ENCODE data around the gene HOXC5.
A peak's percentile ranks its signal among the peaks of the same experiment; 100 is the strongest.
"Not testable (repeated sequence)": the region's sequence is repeated elsewhere in the genome, so short reads cannot be mapped to it uniquely, and the experiment has no call there.

Gene HOXC5

GRCh38 chr12:54033980-54034784 lies 1.3 kb downstream of the HOXC5 start:
- DNase-seq (ENCODE audit: low read depth) = peak; percentile 23

DNA sequence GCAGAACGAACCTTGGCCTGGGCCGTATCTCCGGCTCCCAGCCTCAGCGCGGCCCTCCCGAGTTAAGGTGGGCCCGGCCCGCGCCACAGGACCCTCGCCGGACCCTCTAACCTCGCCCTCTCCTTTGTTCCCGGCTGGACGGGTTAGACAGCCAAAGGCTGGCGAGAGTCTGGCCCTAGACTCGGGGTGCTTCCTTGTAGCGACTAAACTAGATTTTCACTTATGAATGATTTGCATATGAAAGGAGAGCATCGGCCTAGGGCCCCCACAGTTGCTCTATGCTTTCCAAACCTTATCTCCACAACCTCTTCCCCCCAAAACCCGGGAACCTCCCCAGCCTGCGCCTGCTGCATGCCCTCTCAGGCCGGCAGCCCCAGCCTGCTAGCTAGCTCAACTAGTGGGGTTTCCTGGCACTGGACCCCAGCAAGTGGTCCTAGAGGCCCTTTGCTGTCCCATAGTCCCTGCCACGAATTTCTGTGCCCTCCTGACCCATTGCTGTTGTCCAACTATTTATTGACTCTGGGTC lies 2.0 kb downstream of the HOXC5 start:
- DNase-seq (ENCODE audit: low read depth) = no peak

DNA sequence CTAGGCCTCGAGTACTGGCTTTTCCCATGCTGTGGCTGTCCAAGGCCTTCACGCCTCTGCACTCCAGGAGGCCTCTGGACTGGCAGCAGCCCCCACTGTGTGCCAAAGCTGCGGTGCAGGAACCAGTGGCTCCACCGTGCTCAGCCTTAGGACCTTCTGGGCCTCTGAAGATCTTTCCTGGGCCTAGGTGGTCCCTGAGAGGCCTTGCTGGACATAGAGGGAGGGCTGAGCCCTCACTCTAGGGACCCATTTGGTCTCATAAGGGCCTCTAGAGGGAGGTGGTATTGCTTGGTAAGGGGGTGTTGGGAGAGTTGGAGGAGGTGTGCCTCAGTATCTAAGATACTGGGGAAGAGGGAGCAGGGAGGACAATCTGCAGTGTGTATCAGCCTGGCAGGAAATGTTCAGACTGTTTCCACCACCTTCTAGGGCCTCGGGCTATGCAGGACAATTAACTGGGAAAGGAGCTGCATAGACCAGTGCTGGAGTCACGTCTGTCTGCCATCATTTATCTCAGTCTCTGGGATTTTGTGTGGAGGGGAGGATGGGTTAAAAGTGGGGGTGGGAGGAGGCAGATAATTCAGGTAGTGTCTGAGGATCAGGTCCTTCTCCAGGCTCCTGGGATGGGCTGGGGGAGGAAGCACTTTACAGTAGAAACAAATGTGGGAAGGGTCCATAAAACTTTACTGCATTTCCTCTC lies 2.9 kb downstream of the HOXC5 start:
- no peak for DNase-seq (ENCODE audit: low read depth)

DNA sequence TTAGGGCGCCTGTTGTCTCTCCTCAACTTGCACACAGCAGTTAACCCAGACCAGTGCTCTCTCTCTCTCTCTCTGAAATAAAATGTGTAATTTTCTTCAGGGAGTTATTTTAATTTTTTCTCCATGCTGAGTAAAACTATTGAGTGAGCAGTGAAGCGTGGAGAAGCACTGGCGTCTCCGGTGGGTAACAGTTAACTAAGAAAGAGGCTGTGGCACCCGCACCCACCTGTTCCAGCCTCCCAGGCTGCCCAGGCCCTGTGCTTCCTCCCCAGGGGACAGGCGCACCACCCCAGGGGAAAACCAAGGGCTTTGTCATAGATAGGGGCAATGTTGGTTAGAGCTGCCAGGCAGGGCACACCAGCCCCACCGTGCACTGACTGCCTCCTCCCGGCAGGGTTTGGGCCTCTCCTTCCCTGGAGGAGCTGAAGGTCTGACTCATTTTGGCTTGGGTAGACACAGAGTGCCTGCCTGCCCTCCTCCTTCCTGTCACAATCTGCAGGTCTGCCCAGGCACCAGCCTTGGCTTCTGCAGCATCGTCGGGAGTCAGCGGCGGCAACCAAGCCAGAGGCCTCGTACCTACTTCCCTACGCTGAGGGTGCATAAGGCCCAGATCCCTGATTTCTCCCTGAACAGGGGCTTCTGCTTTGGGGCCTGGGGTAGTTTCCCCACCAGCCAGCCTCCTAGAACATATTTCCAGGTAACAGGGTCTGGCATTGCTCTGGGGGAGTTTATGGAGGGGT lies 3.9 kb downstream of the HOXC5 start:
- DNase-seq (ENCODE audit: low read depth) = peak; percentile 27

- DNase-seq (ENCODE audit: low read depth) = no peak
These were observed 4.8 kb downstream of the HOXC5 start for GRCh38 chr12:54037360-54038283.

DNA sequence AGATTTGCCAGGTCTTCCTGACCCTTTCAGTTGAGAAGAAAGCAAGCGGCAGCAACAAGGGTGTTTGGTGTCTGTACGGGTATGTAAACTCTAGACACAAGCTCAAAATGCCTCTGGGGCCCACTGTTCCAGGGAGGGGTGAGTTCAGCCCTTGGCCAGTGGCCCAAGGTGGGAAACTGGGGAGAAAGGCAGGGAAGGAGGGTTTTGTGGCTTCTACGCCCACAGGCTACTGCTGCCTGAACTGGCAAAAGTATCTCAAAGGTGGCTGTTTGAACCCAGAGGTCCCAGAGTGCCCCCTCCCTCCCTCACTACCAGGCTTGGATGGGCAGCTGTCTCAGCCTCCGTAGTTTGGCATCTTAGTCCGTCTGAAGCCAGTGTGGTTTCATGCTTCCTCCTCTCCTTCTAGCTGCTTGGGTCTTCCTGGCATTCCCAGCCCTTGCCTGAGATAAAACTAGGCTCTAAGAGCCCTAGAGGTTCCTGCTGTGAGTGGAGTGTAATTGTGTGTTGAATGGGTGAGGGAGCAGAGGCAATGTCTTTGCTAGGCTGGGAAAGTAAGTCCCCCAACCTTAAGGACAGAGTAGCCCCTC lies 5.5 kb downstream of the HOXC5 start:
- no peak for DNase-seq (ENCODE audit: low read depth)

GRCh38 chr12:54038871-54039414 lies 6.1 kb downstream of the HOXC5 start:
- DNase-seq (ENCODE audit: low read depth) = no peak

- DNase-seq (ENCODE audit: low read depth) = no peak
These were observed 6.7 kb downstream of the HOXC5 start for GRCh38 chr12:54039417-54040147.

GRCh38 chr12:54040148-54040494 lies 7.3 kb downstream of the HOXC5 start:
- peak; percentile 33 for DNase-seq (ENCODE audit: low read depth)

GRCh38 chr12:54040648-54041047 lies 7.8 kb downstream of the HOXC5 start:
- DNase-seq (ENCODE audit: low read depth) = no peak

DNA sequence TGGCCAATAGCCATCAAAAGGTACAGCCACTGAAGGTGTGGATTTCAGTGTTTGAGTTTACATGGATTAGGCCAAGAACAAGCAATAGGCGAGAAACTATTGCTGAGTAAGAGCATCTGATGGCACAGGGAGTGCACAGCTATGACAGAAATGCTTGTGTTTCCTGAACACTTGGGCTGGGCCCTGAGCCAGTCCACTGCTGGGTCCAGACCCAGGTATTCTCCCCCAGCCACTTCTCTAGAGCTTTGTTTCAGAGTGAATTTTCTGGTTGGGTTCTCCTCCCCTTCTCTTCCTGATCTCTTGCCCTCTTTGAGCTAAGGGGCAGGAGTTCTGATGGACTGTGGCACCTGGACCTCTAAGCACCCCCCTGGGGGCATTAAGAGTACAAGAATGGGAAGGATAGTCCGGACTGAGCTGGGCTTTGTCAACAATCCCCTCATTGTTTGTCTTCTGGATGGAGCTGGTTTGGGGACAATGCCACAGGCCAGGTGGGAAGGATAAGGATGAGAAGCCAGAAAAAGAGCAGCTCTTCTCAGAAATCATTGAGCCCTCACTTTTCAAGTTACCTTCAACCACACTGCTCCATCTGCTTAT lies 8.3 kb downstream of the HOXC5 start:
- DNase-seq (ENCODE audit: low read depth) = no peak

- not testable (repeated sequence) for DNase-seq (ENCODE audit: low read depth)
These were observed 9.2 kb downstream of the HOXC5 start for GRCh38 chr12:54042033-54042432.

GRCh38 chr12:54042970-54043853 lies 10.4 kb downstream of the HOXC5 start:
- DNase-seq (ENCODE audit: low read depth) = no peak

DNA sequence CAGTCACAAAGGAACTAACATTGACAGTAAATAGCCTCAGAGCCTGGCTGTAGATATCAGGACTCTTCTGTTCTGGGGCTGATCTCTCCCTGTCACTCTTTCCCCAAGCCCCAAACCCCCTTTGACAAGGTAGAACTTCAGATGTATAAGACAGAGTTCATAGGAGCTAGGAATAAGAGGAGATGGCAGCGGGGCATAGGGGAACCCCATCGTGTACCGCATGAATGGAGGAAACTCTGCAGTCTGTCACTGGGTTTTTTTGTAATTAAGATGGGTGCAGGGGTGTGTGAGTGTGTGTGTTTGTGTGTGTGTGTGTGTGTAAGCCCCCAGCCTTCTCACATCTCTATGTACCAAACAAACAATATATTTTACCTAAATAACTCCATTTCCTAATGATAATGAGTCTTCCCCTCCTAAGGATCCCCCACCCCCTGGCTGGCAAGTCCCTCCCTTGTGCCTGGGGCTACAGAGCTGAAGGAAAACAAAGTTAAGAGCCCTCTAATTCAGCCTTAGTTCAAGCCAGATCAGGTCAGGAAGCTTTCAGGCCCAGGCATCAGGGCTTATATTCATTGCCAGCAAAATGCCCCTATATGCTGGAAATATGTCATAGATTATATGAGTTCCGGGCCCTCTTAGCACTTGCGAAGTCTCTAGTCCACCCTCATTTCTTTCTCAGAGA lies 11.7 kb downstream of the HOXC5 start:
- no peak for DNase-seq (ENCODE audit: low read depth)

GRCh38 chr12:54045401-54045800 lies 12.6 kb downstream of the HOXC5 start:
- DNase-seq (ENCODE audit: low read depth) = no peak

DNA sequence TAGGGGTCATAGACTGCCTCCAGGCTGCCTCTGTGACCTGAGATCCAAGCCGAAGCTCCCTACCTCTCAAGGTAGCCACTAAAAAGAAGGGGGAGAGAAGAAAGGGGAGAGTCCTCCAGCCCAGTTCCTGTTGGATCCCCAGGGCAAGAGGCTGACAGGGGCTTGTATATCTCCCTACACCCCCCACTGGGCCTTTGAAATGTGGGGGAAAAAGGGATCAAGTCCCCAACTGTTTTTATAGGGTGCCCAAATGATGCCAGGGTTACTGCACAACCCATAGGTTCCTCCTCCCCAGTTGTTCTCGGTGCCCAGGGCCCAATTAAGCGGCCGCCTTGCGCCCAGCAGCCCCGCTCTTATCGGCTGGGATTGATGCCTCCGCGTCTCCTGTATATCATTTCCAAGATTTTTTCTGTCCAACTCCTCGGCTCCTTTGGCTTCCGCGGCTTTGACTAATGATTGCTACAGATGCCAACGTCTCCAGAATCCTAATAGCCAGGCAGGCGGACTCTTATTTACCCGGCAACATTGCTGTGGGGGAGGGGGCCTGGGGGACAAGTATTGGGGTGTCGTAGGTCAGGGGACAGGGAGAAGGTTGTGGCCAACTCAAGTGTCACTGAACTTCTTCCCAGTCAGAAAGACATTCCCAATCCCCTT lies 13.1 kb downstream of the HOXC5 start:
- no peak for DNase-seq (ENCODE audit: low read depth)

DNA sequence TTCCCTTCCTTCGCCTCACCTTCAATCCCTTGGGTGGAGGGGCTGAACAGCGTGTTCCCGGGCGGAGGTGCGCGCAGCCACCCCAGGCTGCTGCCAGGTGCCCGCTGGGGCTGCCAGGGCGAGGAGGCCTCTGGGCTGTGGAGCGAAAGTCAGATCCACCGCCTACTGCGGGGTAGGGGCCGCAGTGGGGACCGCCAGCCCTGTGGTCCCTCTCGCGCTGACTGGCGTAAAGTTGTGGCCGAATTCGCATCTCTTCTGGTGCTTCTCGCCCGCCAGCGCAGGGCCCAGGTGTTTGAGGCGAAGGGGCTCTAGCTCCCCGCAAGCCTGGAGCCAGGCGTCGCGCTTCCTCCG lies 13.9 kb downstream of the HOXC5 start:
- DNase-seq (ENCODE audit: low read depth) = no peak
